Endothelial cell of umbilical vein (primary cell): Measurements from ENCODE around the gene STMND1. TPM values are rescaled to one million over a fixed set of nuclear protein-coding genes. Genes with fewer than 3 reads are reported as not detected.

Experiments used
- BruUV-seq: library from RNA; stranded (reverse); fragments of 400-500 nt; replicated peaks from 2 replicates; lab custom pipeline; 2021; lab: Mats Ljungman, UMichigan
- CTCF ChIA-PET: fragments of 300-600, 350-600 bp; sonication (Branson Sonifier 250); formaldehyde crosslinking; loops from one replicate; lab custom pipeline; 2021; ENCODE audit warnings: antibody characterized with exemption, inconsistent platforms; lab: Charles Lee
- POLR2A ChIA-PET: fragments of 300-600, 350-600 bp; sonication (Branson Sonifier 250); formaldehyde crosslinking; loops from one replicate; lab custom pipeline; 2021; ENCODE audit warnings: antibody characterized with exemption, inconsistent platforms; lab: Charles Lee
- DNase-seq: peaks from one replicate; pipeline ENCODE4 v3.0.0-alpha.2; 2011; ENCODE audit warnings: low read depth, low spot score
- FAIRE-seq: peaks from 2 replicates; lab custom pipeline; 2011; peaks lifted over from hg19 to GRCh38; lab: Jason Lieb, UNC
- H2AFZ ChIP-seq: 2 replicates; pipeline ENCODE4 v1.6.0; 2012; ENCODE audit warnings: low read depth, low read length, control low read depth, inconsistent platforms
- H3K27ac ChIP-seq: 2 replicates; pipeline ENCODE4 v1.5.1; 2011; ENCODE audit warnings: low read depth, mild to moderate bottlenecking, control low read depth, low read length, moderate library complexity; ENCODE audit not compliant: insufficient read depth
- H3K27me3 ChIP-seq, 2 experiments: 2 replicates each; pipeline versions ENCODE4 v1.6.0 to v1.6.1; 2011; ENCODE audit warnings: low read length in 2 of 2, mixed read lengths in 1 of 2; ENCODE audit not compliant: control insufficient read depth in 2 of 2, insufficient read depth in 2 of 2
- H3K36me3 ChIP-seq, 2 experiments: 2 replicates in 1 of 2; 3 replicates in 1 of 2; pipeline ENCODE4 v1.5.1; 2011; ENCODE audit warnings: low read length in 2 of 2, mild to moderate bottlenecking in 1 of 2, moderate library complexity in 1 of 2; ENCODE audit not compliant: control insufficient read depth in 2 of 2, insufficient read depth in 2 of 2; ENCODE audit errors: extremely low read depth in 1 of 2
- H3K4me1 ChIP-seq: 3 replicates; pipeline ENCODE4 v1.5.1; 2011; ENCODE audit warnings: mild to moderate bottlenecking, low read length; ENCODE audit not compliant: control insufficient read depth, insufficient read depth; ENCODE audit errors: extremely low read depth
- H3K4me2 ChIP-seq: 2 replicates; pipeline ENCODE4 v1.6.1; 2011; ENCODE audit warnings: low read length, control low read depth, mixed read lengths; ENCODE audit not compliant: insufficient read depth
- H3K4me3 ChIP-seq, 3 experiments: fragments of 200-600 bp in 1 of 3; sonication (generic), shearing (Covaris generic) in 1 of 3; replicated peaks in 1 of 3; 2 replicates each; pipeline ENCODE4 v1.5.1; 2011 to 2016; ENCODE audit warnings: control low read depth in 3 of 3, low read length in 3 of 3, mild to moderate bottlenecking in 2 of 3, inconsistent platforms in 1 of 3, low read depth in 1 of 3, moderate library complexity in 1 of 3; ENCODE audit not compliant: insufficient read depth in 1 of 3
- H3K79me2 ChIP-seq: 2 replicates; pipeline ENCODE4 v1.6.0; 2012; ENCODE audit warnings: low read length, inconsistent platforms; ENCODE audit not compliant: control insufficient read depth, insufficient read depth
- H3K9ac ChIP-seq: replicated peaks from 2 replicates; pipeline ENCODE3; 2011; ENCODE audit warnings: low read length, control low read depth; ENCODE audit not compliant: insufficient read depth; ENCODE audit errors: extremely low read depth
- H3K9me1 ChIP-seq: replicated peaks from 3 replicates; pipeline ENCODE4 v1.6.0; 2011; ENCODE audit warnings: mild to moderate bottlenecking, low read length; ENCODE audit not compliant: control insufficient read depth, insufficient read depth; ENCODE audit errors: extremely low read depth
- H3K9me3 ChIP-seq: replicated peaks from 2 replicates; pipeline ENCODE4 v1.5.1; 2012; ENCODE audit warnings: low read length, inconsistent platforms; ENCODE audit not compliant: control insufficient read depth, insufficient read depth
- H4K20me1 ChIP-seq: replicated peaks from 2 replicates; pipeline ENCODE3; 2011; ENCODE audit warnings: mild to moderate bottlenecking, low read length; ENCODE audit not compliant: control insufficient read depth, insufficient read depth; ENCODE audit errors: extremely low read depth
- EZH2 ChIP-seq: IDR thresholded peaks from 2 replicates; pipeline ENCODE4 v1.6.1; 2012; ENCODE audit warnings: borderline replicate concordance, low read depth, mild to moderate bottlenecking, moderate library complexity, low read length, inconsistent platforms; ENCODE audit not compliant: severe bottlenecking
- FOS ChIP-seq: IDR thresholded peaks from 2 replicates; pipeline ENCODE4 v1.6.1; 2011; ENCODE audit warnings: mild to moderate bottlenecking, low read length, moderate library complexity, borderline replicate concordance; ENCODE audit not compliant: insufficient read depth
- GATA2 ChIP-seq: IDR thresholded peaks from 2 replicates; pipeline ENCODE4 v1.7.0; 2011; ENCODE audit warnings: low read depth, mild to moderate bottlenecking, moderate library complexity, mixed read lengths, low read length; ENCODE audit not compliant: insufficient read length, insufficient read depth
- JUN ChIP-seq: IDR thresholded peaks from 2 replicates; pipeline ENCODE4 v1.6.1; 2011; ENCODE audit warnings: borderline replicate concordance, low read depth; ENCODE audit not compliant: insufficient read length, insufficient read depth
- MYC ChIP-seq: IDR thresholded peaks from one replicate; pipeline ENCODE4 v1.6.1; 2011; ENCODE audit warnings: mild to moderate bottlenecking, low read depth, low read length
- POLR2A ChIP-seq: IDR thresholded peaks from 2 replicates; pipeline ENCODE4 v1.6.1; 2012; ENCODE audit warnings: low read depth, mild to moderate bottlenecking, control low read depth, low read length
- POLR2AphosphoS5 ChIP-seq: IDR thresholded peaks from 2 replicates; pipeline ENCODE4 v1.6.1; 2012; ENCODE audit warnings: low read depth, mild to moderate bottlenecking, control low read depth, low read length, moderate library complexity; ENCODE audit not compliant: insufficient read depth
- dilution Hi-C: fragments of 300-500 bp; cut with MboI; formaldehyde crosslinking; loops from one replicate; pipeline ENCODE4 v1.15.0; 2019; ENCODE audit warnings: low sequenced_read_pairs; ENCODE audit not compliant: extremely low pct_ligation_motif_present
- intact Hi-C: fragments of 100-400 bp; cut with micrococcal nuclease; formaldehyde crosslinking; loops from one replicate; pipeline ENCODE4 v1.10.0; 2022
- polyA plus RNA-seq, 4 experiments: library from polyadenylated mRNA; depleted of rRNA in 3 of 4; stranded (reverse) in 3 of 4; unstranded in 1 of 4; fragments of >200 nt; gene quantifications; 2 replicates each; pipeline versions ENCODE4 v1.2.1 to v1.2.3, GENCODE V29; 2011 to 2012; ENCODE audit warnings: missing spikeins in 1 of 4
- total RNA-seq: library from RNA; stranded (reverse); gene quantifications from 2 replicates; pipeline ENCODE4 v1.2.3, GENCODE V29; 2021
- TF ChIP-seq, protein P1 (sequence below), 2 donors: IDR thresholded peaks; 1 replicate in 1 of 2; 2 replicates in 1 of 2; pipeline ENCODE4 v1.5.1; 2011; ENCODE audit warnings: low read length in 2 of 2, mild to moderate bottlenecking in 2 of 2, moderate library complexity in 2 of 2, control low read depth in 1 of 2, inconsistent platforms in 1 of 2, low read depth in 1 of 2; ENCODE audit not compliant: insufficient read depth in 1 of 2; ENCODE audit errors: extremely low read depth in 1 of 2
- TF ChIP-seq, protein P2 (sequence below): IDR thresholded peaks from 2 replicates; pipeline ENCODE4 v1.6.1; 2011; ENCODE audit not compliant: insufficient read depth, insufficient read length

The STMND1 gene
- total and polyA plus RNA-seq, 2 donors (not counting 3 experiments of a cell fraction or from before 2014, with no cell fraction given): not detected

DNA sequence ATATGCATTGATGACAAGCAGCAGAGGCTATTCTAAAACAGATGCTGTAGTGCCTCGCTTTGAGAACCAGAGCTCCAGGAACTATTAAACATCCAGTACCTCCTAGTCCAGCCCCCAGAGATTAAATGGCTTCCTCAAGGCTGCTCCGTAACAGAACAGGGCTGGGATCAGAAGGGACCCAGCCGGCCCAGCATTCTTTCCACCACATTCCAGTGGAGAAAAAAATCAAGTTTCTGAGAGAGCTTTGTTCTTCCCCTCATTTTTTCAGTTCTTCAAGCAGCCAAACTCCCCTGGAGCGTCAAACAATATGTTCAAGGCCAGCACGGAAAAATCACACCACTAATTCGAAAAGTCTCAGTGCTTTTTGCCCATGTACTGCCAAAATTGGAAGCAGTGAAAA lies 5.8 kb upstream of the STMND1 start:
- Histone ChIP-seq H4K20me1 (no peaks in the 10 kb centered on the region), H3K4me3 (no peak overlapping the region), H3K79me2 (no peaks in the 10 kb centered on the region), H3K27ac (no peak overlapping the region), H2AFZ (no peak overlapping the region), H3K9me1 (no peaks in the 10 kb centered on the region), H3K36me3 (no peaks in the 10 kb centered on the region), H3K9ac (no peak overlapping the region), H3K4me1 (no peaks in the 10 kb centered on the region), H3K4me2 (no peak overlapping the region), H3K27me3 (peaks cover 8 to 22% of the 10 kb centered on the region in 2 experiments), H3K9me3 (no peaks in the 10 kb centered on the region)
- intact Hi-C loops (no loop called here), dilution Hi-C loops (no loop called here)
- TF ChIP-seq MYC (no peak), FOS (no peak), JUN (no peak), EZH2 (no peak), GATA2 (no peak), POLR2AphosphoS5 (no peak), POLR2A (no peak)
- TF ChIP-seq, protein P1, sequence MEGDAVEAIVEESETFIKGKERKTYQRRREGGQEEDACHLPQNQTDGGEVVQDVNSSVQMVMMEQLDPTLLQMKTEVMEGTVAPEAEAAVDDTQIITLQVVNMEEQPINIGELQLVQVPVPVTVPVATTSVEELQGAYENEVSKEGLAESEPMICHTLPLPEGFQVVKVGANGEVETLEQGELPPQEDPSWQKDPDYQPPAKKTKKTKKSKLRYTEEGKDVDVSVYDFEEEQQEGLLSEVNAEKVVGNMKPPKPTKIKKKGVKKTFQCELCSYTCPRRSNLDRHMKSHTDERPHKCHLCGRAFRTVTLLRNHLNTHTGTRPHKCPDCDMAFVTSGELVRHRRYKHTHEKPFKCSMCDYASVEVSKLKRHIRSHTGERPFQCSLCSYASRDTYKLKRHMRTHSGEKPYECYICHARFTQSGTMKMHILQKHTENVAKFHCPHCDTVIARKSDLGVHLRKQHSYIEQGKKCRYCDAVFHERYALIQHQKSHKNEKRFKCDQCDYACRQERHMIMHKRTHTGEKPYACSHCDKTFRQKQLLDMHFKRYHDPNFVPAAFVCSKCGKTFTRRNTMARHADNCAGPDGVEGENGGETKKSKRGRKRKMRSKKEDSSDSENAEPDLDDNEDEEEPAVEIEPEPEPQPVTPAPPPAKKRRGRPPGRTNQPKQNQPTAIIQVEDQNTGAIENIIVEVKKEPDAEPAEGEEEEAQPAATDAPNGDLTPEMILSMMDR (IDR thresholded peaks at IDR 0.05; ENCODE audit: extremely low read depth in 1 of 2, insufficient read depth in 1 of 2, low read depth in 1 of 2, low read length in 2 of 2): no peak
- TF ChIP-seq, protein P2, sequence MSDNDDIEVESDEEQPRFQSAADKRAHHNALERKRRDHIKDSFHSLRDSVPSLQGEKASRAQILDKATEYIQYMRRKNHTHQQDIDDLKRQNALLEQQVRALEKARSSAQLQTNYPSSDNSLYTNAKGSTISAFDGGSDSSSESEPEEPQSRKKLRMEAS: no peak
- ChIA-PET CTCF (interaction anchor here (3.1 kb wide), 1 partner anchor 10 kb away, joined by 17 read pairs; no protein-coding TSS in a partner anchor), POLR2A (no interaction called here)
- DNase-seq (no peak), FAIRE-seq (no peak)
- BruUV-seq: no TSS peak
